Measurements from ENCODE around the gene HRC. TPM values are rescaled to one million over a fixed set of nuclear protein-coding genes. Genes with fewer than 3 reads are reported as not detected.

The HRC gene
- total RNA-seq, 1 donor from 2014 or later: not detected

DNA sequence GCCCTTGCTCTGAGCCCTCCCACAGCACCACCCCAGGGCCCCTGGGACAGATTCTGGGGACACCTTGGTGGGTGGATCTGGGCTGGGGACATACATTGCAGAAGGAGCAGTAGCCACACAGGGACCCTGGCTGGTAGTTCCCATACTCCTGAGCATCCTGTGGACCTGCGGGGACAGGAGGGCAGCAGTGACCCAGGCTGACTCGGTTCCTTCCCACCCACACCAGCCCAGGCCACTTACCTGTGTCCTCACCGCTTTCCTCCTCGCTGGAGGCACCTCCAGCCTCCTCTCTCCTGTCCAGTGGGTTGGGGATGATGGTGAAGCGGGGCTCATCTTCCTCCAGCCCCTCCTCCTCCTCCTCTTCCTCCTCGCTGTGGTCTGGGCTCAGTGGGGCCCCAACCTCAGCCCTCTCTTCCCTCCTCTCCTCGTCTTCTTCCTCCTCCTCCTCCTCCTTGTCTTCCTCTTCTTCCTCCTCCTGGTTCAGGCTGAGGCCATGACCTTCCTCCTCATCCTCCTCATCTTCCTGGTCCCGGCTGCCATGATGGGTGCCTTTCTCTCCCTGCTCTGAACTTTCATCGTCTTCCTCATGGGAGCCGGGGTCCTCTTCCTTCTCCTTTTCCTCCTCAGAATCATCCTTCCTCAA lies 1.9 kb downstream of the HRC start:
- TF ChIP-seq, protein P1, sequence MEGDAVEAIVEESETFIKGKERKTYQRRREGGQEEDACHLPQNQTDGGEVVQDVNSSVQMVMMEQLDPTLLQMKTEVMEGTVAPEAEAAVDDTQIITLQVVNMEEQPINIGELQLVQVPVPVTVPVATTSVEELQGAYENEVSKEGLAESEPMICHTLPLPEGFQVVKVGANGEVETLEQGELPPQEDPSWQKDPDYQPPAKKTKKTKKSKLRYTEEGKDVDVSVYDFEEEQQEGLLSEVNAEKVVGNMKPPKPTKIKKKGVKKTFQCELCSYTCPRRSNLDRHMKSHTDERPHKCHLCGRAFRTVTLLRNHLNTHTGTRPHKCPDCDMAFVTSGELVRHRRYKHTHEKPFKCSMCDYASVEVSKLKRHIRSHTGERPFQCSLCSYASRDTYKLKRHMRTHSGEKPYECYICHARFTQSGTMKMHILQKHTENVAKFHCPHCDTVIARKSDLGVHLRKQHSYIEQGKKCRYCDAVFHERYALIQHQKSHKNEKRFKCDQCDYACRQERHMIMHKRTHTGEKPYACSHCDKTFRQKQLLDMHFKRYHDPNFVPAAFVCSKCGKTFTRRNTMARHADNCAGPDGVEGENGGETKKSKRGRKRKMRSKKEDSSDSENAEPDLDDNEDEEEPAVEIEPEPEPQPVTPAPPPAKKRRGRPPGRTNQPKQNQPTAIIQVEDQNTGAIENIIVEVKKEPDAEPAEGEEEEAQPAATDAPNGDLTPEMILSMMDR (IDR thresholded peaks at IDR 0.05; ENCODE audit: insufficient read depth, low read length, poor library complexity, severe bottlenecking): no peak
- DNase-seq (ENCODE audit: low read depth): no peak
- no peaks in the 10 kb centered on the region for H3K36me3 ChIP-seq (ENCODE audit: control insufficient read depth, insufficient read depth, low read length)
- no peak overlapping the region for H3K4me3 ChIP-seq (ENCODE audit: low read depth, low read length)
- H3K27me3 ChIP-seq (ENCODE audit: control insufficient read depth, insufficient read depth, low read length): peaks cover 31% of the 10 kb centered on the region

DNA sequence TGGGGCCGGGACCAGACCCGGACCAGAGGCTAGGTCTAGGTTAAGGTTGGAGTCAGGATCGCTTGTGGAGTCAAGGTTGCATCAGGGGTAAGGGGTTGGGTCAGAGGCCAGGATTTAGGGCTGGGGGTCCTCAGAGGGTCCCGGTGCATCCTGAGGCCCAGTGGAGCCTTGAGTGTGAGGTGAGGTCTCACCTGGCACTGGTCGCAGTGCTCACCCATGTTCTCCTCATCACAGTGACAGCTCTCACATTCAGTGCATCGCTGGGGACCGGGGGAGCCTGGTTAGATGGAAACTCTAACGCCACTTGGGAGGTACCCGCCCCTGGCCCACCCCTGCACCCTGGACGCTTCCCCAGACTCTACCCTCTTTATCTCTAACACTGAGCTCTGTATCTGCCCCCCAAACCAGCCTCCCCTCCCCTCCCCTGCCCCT lies 3.1 kb downstream of the HRC start:
- DNase-seq (ENCODE audit: low read depth): no peak
- Histone ChIP-seq H3K36me3 (ENCODE audit: control insufficient read depth, insufficient read depth, low read length) (no peaks in the 10 kb centered on the region), H3K4me3 (ENCODE audit: low read depth, low read length) (no peak overlapping the region), H3K27me3 (ENCODE audit: control insufficient read depth, insufficient read depth, low read length) (peaks cover 36% of the 10 kb centered on the region)
- TF ChIP-seq, protein P1 (IDR thresholded peaks at IDR 0.05; ENCODE audit: insufficient read depth, low read length, poor library complexity, severe bottlenecking): no peak

DNA sequence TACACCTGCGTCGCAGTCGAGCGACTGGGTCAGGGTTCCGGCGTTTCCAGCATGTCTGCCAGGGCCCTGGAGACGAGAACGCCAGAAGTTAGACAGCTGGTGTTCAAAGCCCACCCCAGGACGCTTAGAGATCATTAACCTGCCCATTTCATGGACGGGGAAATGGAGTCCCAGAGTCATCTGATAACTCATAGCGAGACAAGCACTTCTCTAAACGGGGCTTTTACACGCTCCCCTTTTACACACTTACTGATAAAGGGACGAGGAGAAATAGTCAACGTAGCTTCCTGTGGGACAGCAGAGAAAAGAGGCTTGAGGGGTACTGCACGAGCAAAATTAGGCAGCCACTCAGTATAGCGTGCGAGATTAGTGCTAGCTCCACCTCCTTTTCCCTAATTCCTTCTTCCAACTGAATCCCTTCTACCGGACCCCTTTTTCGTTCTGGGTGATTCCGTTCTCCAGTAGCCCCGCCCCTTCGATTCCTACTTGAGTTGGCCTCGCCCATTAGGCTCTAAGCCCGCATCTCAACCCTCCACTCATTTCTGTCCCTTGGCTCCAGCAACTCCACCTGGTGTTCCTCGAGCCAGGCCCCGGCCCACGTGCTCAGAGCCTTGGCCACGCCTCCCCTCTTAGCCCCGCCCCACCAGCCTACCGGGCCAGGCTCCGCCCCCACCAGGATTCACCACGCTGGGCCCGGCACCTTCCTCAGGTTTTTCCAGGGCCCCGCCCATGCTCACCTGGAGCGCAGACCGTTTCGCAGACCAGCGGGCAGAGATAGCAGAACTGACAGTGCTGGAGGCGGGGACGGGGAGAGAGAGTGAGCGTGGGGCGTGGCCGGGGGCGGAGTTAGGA lies 3.7 kb downstream of the HRC start:
- Histone ChIP-seq H3K4me3 (ENCODE audit: low read depth, low read length) (no peak overlapping the region), H3K27me3 (ENCODE audit: control insufficient read depth, insufficient read depth, low read length) (peaks cover 38% of the 10 kb centered on the region), H3K36me3 (ENCODE audit: control insufficient read depth, insufficient read depth, low read length) (no peaks in the 10 kb centered on the region)
- TF ChIP-seq, protein P1 (IDR thresholded peaks at IDR 0.05; ENCODE audit: insufficient read depth, low read length, poor library complexity, severe bottlenecking): no peak
- no peak for DNase-seq (ENCODE audit: low read depth)

DNA sequence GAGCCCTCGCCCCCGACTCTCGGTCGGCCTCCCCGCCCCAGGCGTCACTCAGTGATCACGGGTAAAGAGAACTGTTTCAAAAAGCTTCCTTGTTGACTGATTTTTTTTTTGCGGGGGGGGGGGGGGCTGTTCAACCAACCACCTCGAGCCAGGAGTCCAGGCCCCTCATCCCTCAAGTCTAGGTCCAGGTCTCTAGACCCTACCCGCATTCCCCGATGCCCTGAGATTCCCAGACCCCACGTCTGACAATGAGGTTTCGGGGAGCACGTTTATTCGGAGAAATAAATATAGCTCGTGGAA lies 4.3 kb downstream of the HRC start:
- Histone ChIP-seq H3K27me3 (ENCODE audit: control insufficient read depth, insufficient read depth, low read length) (peaks cover 35% of the 10 kb centered on the region), H3K4me3 (ENCODE audit: low read depth, low read length) (peak overlapping the region; percentile 59), H3K36me3 (ENCODE audit: control insufficient read depth, insufficient read depth, low read length) (no peaks in the 10 kb centered on the region)
- DNase-seq (ENCODE audit: low read depth): no peak
- TF ChIP-seq, protein P1 (IDR thresholded peaks at IDR 0.05; ENCODE audit: insufficient read depth, low read length, poor library complexity, severe bottlenecking): no peak

DNA sequence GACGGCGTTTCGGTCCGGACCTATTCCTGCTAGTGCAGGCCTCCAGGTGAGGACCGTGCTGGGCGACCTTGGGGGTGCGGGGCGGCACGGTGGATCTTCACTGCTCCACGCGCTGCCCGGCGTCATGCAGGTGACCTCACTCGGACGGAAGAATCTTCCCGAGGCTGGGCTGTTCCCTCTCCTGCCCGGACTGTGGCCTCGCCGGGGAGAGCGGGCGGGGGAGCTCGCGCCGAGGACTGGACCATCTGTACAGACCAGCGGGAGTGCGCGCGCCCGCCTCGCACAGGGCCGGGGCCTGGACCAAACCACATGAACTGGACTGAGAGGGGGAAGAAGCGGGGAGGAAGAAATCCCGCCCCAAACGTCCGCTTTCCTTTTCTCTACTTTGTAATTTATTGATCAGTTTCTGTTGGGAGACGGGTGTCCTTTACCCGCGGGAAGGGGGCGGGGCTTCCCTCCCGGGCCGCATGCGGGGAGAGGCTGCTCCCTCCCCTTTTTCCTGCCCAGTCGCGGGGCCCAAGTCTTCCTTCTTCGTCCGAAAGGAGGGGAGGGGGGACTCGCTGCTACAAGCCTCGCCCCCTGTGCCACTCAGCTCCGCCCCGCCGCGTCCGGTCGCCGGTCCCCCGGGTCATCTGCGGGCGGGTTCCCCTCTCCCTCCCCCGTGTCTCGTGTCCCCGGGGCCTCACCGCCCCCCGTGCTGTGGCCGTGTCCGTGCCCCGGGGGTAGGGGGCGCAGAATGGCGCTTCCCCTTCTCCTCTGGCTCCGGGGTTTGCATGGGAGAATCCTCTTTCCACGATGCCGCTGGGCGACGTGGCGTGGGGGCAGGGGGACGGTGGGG lies 4.9 kb downstream of the HRC start:
- TF ChIP-seq, protein P1 (IDR thresholded peaks at IDR 0.05; ENCODE audit: insufficient read depth, low read length, poor library complexity, severe bottlenecking): no peak
- peak overlapping the region; percentile 59 for H3K4me3 ChIP-seq (ENCODE audit: low read depth, low read length)
- DNase-seq (ENCODE audit: low read depth): no peak
- H3K27me3 ChIP-seq (ENCODE audit: control insufficient read depth, insufficient read depth, low read length): peaks cover 29% of the 10 kb centered on the region
- H3K36me3 ChIP-seq (ENCODE audit: control insufficient read depth, insufficient read depth, low read length): no peaks in the 10 kb centered on the region
